Measurements from ENCODE around the gene MLLT6. TPM values are rescaled to one million over a fixed set of nuclear protein-coding genes. Genes with fewer than 3 reads are reported as not detected.

MLLT6 gene
- total and polyA plus RNA-seq, 2 of the 13 experiments (the other 11 are each of a cell fraction or from before 2014, with no cell fraction given): 50.7 to 69.5 TPM

GRCh38 chr17:38749223-38750043 lies 44.4 kb downstream of the MLLT6 start (continued):
- TF ChIP-seq, protein P1, sequence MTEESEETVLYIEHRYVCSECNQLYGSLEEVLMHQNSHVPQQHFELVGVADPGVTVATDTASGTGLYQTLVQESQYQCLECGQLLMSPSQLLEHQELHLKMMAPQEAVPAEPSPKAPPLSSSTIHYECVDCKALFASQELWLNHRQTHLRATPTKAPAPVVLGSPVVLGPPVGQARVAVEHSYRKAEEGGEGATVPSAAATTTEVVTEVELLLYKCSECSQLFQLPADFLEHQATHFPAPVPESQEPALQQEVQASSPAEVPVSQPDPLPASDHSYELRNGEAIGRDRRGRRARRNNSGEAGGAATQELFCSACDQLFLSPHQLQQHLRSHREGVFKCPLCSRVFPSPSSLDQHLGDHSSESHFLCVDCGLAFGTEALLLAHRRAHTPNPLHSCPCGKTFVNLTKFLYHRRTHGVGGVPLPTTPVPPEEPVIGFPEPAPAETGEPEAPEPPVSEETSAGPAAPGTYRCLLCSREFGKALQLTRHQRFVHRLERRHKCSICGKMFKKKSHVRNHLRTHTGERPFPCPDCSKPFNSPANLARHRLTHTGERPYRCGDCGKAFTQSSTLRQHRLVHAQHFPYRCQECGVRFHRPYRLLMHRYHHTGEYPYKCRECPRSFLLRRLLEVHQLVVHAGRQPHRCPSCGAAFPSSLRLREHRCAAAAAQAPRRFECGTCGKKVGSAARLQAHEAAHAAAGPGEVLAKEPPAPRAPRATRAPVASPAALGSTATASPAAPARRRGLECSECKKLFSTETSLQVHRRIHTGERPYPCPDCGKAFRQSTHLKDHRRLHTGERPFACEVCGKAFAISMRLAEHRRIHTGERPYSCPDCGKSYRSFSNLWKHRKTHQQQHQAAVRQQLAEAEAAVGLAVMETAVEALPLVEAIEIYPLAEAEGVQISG (CRISPR knock-in tag; IDR thresholded peaks at IDR 0.05): peak; percentile 95
- TF ChIP-seq HOXA3 (CRISPR knock-in tag; IDR thresholded peaks at IDR 0.05) (peak; percentile 73), ZNF468 (CRISPR knock-in tag; IDR thresholded peaks at IDR 0.05) (no peak; the same call in 1 of the 2 replicates), ARID3A (IDR thresholded peaks at IDR 0.05; ENCODE audit: low read depth, low read length) (no peak), HOXD1 (CRISPR knock-in tag; IDR thresholded peaks at IDR 0.05) (peak; percentile 87), SNAPC4 (CRISPR knock-in tag; IDR thresholded peaks at IDR 0.05) (peak; percentile 34; the same call in 1 of the 2 replicates), ZFP82 (CRISPR knock-in tag; IDR thresholded peaks at IDR 0.05; ENCODE audit: borderline replicate concordance) (peak; percentile 49; the same call in 1 of the 2 replicates), GZF1 (CRISPR knock-in tag; IDR thresholded peaks at IDR 0.05) (no peak), ZNF12 (CRISPR knock-in tag; IDR thresholded peaks at IDR 0.05) (0 out of 2 replicates have a peak, but pooled peaks have one; percentile 24), HNRNPL (IDR thresholded peaks at IDR 0.05; ENCODE audit: low read depth, low read length) (peak; percentile 70; the same call in 1 of the 2 replicates), NFAT5 (CRISPR knock-in tag; IDR thresholded peaks at IDR 0.05) (no peak; the same call in none of the 2 replicates)
- TF ChIP-seq, protein P2, sequence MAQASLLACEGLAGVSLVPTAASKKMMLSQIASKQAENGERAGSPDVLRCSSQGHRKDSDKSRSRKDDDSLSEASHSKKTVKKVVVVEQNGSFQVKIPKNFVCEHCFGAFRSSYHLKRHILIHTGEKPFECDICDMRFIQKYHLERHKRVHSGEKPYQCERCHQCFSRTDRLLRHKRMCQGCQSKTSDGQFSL (CRISPR knock-in tag; IDR thresholded peaks at IDR 0.05): peak; percentile 61

All from HepG2 (cell line).